Hypothalamus (tissue), 51 donors: ENCODE results near the gene SPTLC2.
"Not testable (repeated sequence)": the region's sequence is repeated elsewhere in the genome, so short reads cannot be mapped to it uniquely, and the experiment has no call there.

Experiments used
- DNase-seq, 51 donors: peaks; one replicate each; lab custom pipeline; 2025; lab: John Stamatoyannopoulos, UW

Gene SPTLC2

GRCh38 chr14:77616454-77617229, at the start of gene SPTLC2:
Gene SPTLC2 (minus strand): TSS chr14:77616637. CDS start chr14:77616579, 58 bp downstream.
- DNase-seq = peak; percentile 66 to 100 (median 99)

- no peak for DNase-seq
Observed at GRCh38 chr14:77663293-77663692, 46.9 kb upstream of the SPTLC2 start.

GRCh38 chr14:77661562-77661961, 45.1 kb upstream of the SPTLC2 start:
- not testable (repeated sequence) for DNase-seq

GRCh38 chr14:77660754-77661153, 44.3 kb upstream of the SPTLC2 start:
- peak in 16 of 51 donors; percentile 2 to 57 (median 19) for DNase-seq

- DNase-seq = no peak
Observed at GRCh38 chr14:77659831-77660230, 43.4 kb upstream of the SPTLC2 start.

GRCh38 chr14:77657280-77657679, 40.8 kb upstream of the SPTLC2 start:
- DNase-seq = no peak

GRCh38 chr14:77654001-77654441, 37.6 kb upstream of the SPTLC2 start:
- peak in 3 of 51 donors; percentile 3 to 34 (median 4) for DNase-seq

GRCh38 chr14:77649326-77649725, 32.9 kb upstream of the SPTLC2 start:
- no peak for DNase-seq

GRCh38 chr14:77648520-77649200, 32.2 kb upstream of the SPTLC2 start:
- DNase-seq = no peak

GRCh38 chr14:77647853-77648252, 31.4 kb upstream of the SPTLC2 start:
- no peak for DNase-seq

- DNase-seq = no peak
Observed at GRCh38 chr14:77646907-77647306, 30.5 kb upstream of the SPTLC2 start.

GRCh38 chr14:77645520-77646230, 29.2 kb upstream of the SPTLC2 start:
- no peak for DNase-seq

GRCh38 chr14:77642407-77642806, 26.0 kb upstream of the SPTLC2 start:
- DNase-seq = no peak

GRCh38 chr14:77641534-77642341, 25.3 kb upstream of the SPTLC2 start:
- peak in 44 of 51 donors; percentile 14 to 81 (median 40) for DNase-seq

GRCh38 chr14:77640756-77641533, 24.5 kb upstream of the SPTLC2 start:
- DNase-seq = peak in 1 of 51 donors; percentile 3

- DNase-seq = no peak
Observed at GRCh38 chr14:77638771-77639171, 22.3 kb upstream of the SPTLC2 start.

- not testable (repeated sequence) for DNase-seq
Observed at GRCh38 chr14:77635869-77636268, 19.4 kb upstream of the SPTLC2 start.

GRCh38 chr14:77635466-77635865, 19.0 kb upstream of the SPTLC2 start:
- DNase-seq = not testable (repeated sequence)

GRCh38 chr14:77630111-77630510, 13.7 kb upstream of the SPTLC2 start:
- no peak for DNase-seq

- DNase-seq = no peak
Observed at GRCh38 chr14:77625360-77625759, 8.9 kb upstream of the SPTLC2 start.
